Measurements from ENCODE around the gene KCNAB2.

KCNAB2 gene

DNA sequence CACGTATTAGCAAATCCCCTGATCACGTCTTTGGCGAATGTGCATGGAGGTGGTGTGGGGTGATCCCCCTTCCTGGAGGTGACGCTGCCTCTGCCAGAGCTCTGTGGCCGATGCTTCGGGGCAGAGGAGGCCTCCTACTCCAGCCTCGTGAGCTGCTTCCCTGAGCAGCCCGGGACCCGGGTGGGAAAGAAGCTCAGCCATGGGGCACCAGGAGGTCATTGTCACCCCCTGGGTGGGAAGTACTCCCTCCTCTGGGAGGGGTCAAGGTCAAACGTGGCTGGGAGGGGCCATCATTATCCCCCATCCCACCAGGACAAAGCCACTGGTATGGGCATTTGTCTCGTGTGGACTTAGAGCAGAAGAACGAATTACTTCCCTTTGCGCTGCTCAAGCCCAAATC is 40.7 kb downstream of the KCNAB2 start:
- TF ChIP-seq, protein P1, sequence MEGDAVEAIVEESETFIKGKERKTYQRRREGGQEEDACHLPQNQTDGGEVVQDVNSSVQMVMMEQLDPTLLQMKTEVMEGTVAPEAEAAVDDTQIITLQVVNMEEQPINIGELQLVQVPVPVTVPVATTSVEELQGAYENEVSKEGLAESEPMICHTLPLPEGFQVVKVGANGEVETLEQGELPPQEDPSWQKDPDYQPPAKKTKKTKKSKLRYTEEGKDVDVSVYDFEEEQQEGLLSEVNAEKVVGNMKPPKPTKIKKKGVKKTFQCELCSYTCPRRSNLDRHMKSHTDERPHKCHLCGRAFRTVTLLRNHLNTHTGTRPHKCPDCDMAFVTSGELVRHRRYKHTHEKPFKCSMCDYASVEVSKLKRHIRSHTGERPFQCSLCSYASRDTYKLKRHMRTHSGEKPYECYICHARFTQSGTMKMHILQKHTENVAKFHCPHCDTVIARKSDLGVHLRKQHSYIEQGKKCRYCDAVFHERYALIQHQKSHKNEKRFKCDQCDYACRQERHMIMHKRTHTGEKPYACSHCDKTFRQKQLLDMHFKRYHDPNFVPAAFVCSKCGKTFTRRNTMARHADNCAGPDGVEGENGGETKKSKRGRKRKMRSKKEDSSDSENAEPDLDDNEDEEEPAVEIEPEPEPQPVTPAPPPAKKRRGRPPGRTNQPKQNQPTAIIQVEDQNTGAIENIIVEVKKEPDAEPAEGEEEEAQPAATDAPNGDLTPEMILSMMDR (IDR thresholded peaks at IDR 0.05; ENCODE audit: insufficient read depth, low read length, poor library complexity, severe bottlenecking), result no peak
- Histone ChIP-seq H3K27me3 (replicated peaks; ENCODE audit: control insufficient read depth, insufficient read depth, low read length) (no peaks in the 10 kb centered on the region), H3K4me3 (replicated peaks; ENCODE audit: low read depth, low read length) (no peak overlapping the region), H3K36me3 (ENCODE audit: control insufficient read depth, insufficient read depth, low read length) (peaks cover 12% of the 10 kb centered on the region)
- DNase-seq (ENCODE audit: extremely low read depth, insufficient read length), result no peak

DNA sequence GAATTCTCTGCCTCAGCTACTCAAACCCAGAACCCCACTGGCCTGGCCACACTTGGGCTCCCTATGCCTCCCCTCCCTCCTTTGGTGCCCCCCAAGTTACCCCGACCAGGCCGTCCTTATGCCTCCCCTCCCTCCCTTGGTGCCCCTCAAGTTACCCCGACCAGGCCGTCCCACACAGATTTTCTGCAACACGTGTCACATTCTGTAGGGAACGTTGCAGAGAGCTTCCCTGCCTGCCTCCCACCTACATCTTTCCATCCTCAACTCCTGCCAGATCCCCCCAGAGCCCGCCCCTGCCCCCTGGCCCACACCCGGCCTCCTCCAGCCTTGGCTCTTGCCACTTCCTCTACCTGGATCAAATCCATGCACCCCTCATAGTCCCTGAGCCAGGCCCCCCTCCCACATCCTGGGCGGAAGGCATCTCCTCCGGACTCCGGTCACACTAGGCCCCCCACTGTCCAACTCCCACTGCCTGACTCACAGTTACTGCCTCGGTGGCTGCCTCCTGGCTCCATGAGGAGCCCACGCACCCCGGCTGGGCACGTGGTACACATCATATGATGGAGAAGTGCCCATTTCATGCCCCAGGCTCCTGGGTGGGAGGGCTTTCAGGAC is 41.2 kb downstream of the KCNAB2 start:
- no peaks in the 10 kb centered on the region for H3K27me3 ChIP-seq (replicated peaks; ENCODE audit: control insufficient read depth, insufficient read depth, low read length)
- TF ChIP-seq, protein P1 (IDR thresholded peaks at IDR 0.05; ENCODE audit: insufficient read depth, low read length, poor library complexity, severe bottlenecking), result no peak
- H3K4me3 ChIP-seq (replicated peaks; ENCODE audit: low read depth, low read length), result no peak overlapping the region
- no peak for DNase-seq (ENCODE audit: extremely low read depth, insufficient read length)
- H3K36me3 ChIP-seq (ENCODE audit: control insufficient read depth, insufficient read depth, low read length), result peaks cover 10% of the 10 kb centered on the region

DNA sequence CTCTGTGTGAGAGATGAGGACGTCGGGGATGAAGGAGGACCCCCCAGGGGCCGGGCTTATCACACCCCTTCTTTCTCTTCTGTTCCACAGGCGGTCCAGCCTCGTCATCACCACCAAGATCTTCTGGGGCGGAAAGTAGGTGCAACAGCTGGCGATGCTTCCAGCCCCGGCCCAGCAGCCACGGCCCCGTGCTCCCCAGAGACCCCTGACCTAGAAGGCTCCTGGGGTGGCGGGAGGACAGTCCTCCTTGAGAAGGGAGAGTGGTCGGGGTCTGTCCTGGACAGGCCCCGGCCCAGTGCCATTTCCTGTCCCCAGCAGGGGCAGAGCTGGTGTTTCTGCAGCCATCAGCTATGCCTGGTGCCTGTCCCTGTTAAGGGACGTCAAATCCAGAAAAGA is 41.7 kb downstream of the KCNAB2 start:
- Histone ChIP-seq H3K36me3 (ENCODE audit: control insufficient read depth, insufficient read depth, low read length) (peaks cover 10% of the 10 kb centered on the region), H3K4me3 (replicated peaks; ENCODE audit: low read depth, low read length) (no peak overlapping the region), H3K27me3 (replicated peaks; ENCODE audit: control insufficient read depth, insufficient read depth, low read length) (no peaks in the 10 kb centered on the region)
- no peak for DNase-seq (ENCODE audit: extremely low read depth, insufficient read length)
- TF ChIP-seq, protein P1 (IDR thresholded peaks at IDR 0.05; ENCODE audit: insufficient read depth, low read length, poor library complexity, severe bottlenecking), result no peak

- no peak overlapping the region for H3K4me3 ChIP-seq (replicated peaks; ENCODE audit: low read depth, low read length)
- peaks cover 11% of the 10 kb centered on the region for H3K36me3 ChIP-seq (ENCODE audit: control insufficient read depth, insufficient read depth, low read length)
Measured at GRCh38 chr1:6087958-6088357, 42.3 kb downstream of the KCNAB2 start.

GRCh38 chr1:6088956-6089355 is 43.3 kb downstream of the KCNAB2 start:
- no peak for DNase-seq (ENCODE audit: extremely low read depth, insufficient read length)
- peaks cover 11% of the 10 kb centered on the region for H3K36me3 ChIP-seq (ENCODE audit: control insufficient read depth, insufficient read depth, low read length)
- TF ChIP-seq, protein P1 (IDR thresholded peaks at IDR 0.05; ENCODE audit: insufficient read depth, low read length, poor library complexity, severe bottlenecking), result no peak
- no peaks in the 10 kb centered on the region for H3K27me3 ChIP-seq (replicated peaks; ENCODE audit: control insufficient read depth, insufficient read depth, low read length)
- no peak overlapping the region for H3K4me3 ChIP-seq (replicated peaks; ENCODE audit: low read depth, low read length)

More at GRCh38 chr1:6087958-6088357, 42.3 kb downstream of the KCNAB2 start:
- DNase-seq (ENCODE audit: extremely low read depth, insufficient read length), result no peak
- TF ChIP-seq, protein P1 (IDR thresholded peaks at IDR 0.05; ENCODE audit: insufficient read depth, low read length, poor library complexity, severe bottlenecking), result no peak
- no peaks in the 10 kb centered on the region for H3K27me3 ChIP-seq (replicated peaks; ENCODE audit: control insufficient read depth, insufficient read depth, low read length)

DNA sequence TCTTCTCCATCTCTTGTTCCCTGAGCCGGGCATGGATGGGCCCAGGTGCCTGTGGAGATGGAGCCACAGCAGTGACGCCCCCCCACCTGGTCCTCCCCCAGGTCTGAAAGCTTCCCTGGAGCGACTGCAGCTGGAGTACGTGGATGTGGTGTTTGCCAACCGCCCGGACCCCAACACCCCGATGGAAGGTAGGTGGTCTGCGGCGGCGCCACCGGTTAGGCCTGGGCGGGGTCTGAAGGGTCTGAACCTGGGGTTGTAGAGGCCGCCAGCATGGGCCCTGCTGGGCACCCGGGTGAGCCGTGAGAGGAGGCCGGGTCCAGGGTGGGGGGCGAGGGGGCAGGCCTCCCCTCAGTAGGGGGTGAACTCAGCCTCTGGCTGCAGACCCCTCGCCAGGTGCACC is 44.6 kb downstream of the KCNAB2 start:
- no peak overlapping the region for H3K4me3 ChIP-seq (replicated peaks; ENCODE audit: low read depth, low read length)
- peaks cover 16% of the 10 kb centered on the region for H3K36me3 ChIP-seq (ENCODE audit: control insufficient read depth, insufficient read depth, low read length)
- TF ChIP-seq, protein P1 (IDR thresholded peaks at IDR 0.05; ENCODE audit: insufficient read depth, low read length, poor library complexity, severe bottlenecking), result no peak
- no peak for DNase-seq (ENCODE audit: extremely low read depth, insufficient read length)
- H3K27me3 ChIP-seq (replicated peaks; ENCODE audit: control insufficient read depth, insufficient read depth, low read length), result no peaks in the 10 kb centered on the region
